ENCODE results near the gene LENEP. TPM values are rescaled to one million over a fixed set of nuclear protein-coding genes. Genes with fewer than 3 reads are reported as not detected.

The LENEP gene
- total RNA-seq, 3 donors from 2014 or later (not counting 1 experiment from before 2014, with no cell fraction given): not detected

GRCh38 chr1:154970631-154971340, 22.6 kb upstream of the LENEP start, which contains the start of gene SHC1:
SHC1 (minus strand) TSS chr1:154970747; CDS start chr1:154970526, 221 bp downstream.
- peaks cover 20 to 37% of the 10 kb centered on the region in 2 donors for H3K4me1 Mint-ChIP-seq
- TF ChIP-seq, protein P1, sequence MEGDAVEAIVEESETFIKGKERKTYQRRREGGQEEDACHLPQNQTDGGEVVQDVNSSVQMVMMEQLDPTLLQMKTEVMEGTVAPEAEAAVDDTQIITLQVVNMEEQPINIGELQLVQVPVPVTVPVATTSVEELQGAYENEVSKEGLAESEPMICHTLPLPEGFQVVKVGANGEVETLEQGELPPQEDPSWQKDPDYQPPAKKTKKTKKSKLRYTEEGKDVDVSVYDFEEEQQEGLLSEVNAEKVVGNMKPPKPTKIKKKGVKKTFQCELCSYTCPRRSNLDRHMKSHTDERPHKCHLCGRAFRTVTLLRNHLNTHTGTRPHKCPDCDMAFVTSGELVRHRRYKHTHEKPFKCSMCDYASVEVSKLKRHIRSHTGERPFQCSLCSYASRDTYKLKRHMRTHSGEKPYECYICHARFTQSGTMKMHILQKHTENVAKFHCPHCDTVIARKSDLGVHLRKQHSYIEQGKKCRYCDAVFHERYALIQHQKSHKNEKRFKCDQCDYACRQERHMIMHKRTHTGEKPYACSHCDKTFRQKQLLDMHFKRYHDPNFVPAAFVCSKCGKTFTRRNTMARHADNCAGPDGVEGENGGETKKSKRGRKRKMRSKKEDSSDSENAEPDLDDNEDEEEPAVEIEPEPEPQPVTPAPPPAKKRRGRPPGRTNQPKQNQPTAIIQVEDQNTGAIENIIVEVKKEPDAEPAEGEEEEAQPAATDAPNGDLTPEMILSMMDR (IDR thresholded peaks at IDR 0.05): no peak
- Histone ChIP-seq H3K4me1 (ENCODE audit: control insufficient read depth, insufficient read depth, low read length) (peaks cover 36% of the 10 kb centered on the region), H3K27me3 (ENCODE audit: control insufficient read depth, insufficient read depth, low read length) (no peaks in the 10 kb centered on the region), H3K36me3 (ENCODE audit: control insufficient read depth, insufficient read depth, low read length) (peaks cover 29% of the 10 kb centered on the region), H3K9me3 (ENCODE audit: control insufficient read depth, insufficient read depth, low read length) (no peaks in the 10 kb centered on the region), H3K27ac (ENCODE audit: low read length) (no peak within 1 kb of the TSS), H3K4me3 (ENCODE audit: low read length) (no peak within 1 kb of the TSS)
- peak within 1 kb of the TSS in 1 of 2 donors; percentile 67 for H3K27ac Mint-ChIP-seq
- no peaks in the 10 kb centered on the region for H3K27me3 Mint-ChIP-seq (ENCODE audit: low read depth in 2 of 2)
- no peaks in the 10 kb centered on the region for H3K36me3 Mint-ChIP-seq
- 41% methylated on average over 10 of the region's 15 CpGs for WGBS (ENCODE audit: insufficient coverage)
- H3K9me3 Mint-ChIP-seq: no peaks in the 10 kb centered on the region
- ATAC-seq: no peak
- intact Hi-C loops (cut with micrococcal nuclease): loop anchor here (5.0 kb wide), 2 partner anchors 33 to 92 kb away; partner anchors contain the start of genes EFNA4 and PMVK
- peak within 1 kb of the TSS; percentile 49 for H3K4me3 Mint-ChIP-seq
- DNase-seq: no peak

DNA sequence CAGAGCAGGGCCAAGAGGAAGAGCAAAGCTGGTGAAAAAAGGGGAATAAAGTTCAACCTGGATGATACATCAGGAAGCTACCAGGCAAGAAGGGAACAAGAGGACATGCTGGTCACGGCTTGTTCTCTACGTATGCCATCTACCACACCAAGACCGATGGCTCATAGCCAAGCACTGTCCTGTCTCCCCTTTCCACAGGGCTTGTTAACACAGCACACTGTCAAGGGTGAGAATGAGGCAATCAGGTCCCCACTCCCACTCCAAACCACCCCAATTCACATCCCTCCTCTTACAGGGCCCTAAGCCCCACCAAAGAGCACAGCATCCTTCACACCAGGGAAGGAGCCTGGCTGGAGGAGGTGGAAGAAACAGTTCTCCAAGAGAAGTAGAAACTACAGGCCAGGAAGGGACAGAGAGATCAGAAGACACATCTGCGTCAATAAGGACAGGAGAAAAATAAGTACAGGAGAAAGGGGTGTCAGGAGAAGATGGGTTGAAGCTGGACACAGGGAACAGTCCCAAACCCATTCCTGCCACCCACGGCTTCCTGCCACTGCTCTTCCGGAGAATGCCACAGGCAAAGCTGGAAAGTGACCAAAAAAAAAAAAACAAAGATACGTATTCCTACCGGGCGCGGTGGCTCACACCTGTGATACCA, 21.9 kb upstream of the LENEP start:
- H3K27ac ChIP-seq (ENCODE audit: low read length): no peak overlapping the region
- H3K4me1 ChIP-seq (ENCODE audit: control insufficient read depth, insufficient read depth, low read length): peaks cover 43% of the 10 kb centered on the region
- Mint-ChIP-seq H3K27me3 (ENCODE audit: low read depth in 2 of 2) (no peaks in the 10 kb centered on the region), H3K9me3 (no peaks in the 10 kb centered on the region), H3K4me1 (peaks cover 20 to 37% of the 10 kb centered on the region in 2 donors), H3K36me3 (no peaks in the 10 kb centered on the region), H3K27ac (peak overlapping the region in 1 of 2 donors; percentile 67), H3K4me3 (peak overlapping the region; percentile 49)
- H3K4me3 ChIP-seq (ENCODE audit: low read length): no peak overlapping the region
- intact Hi-C loops (cut with micrococcal nuclease): loop anchor here (5.0 kb wide), 2 partner anchors 34 to 91 kb away; partner anchors contain the start of genes EFNA4 and PMVK
- WGBS (ENCODE audit: insufficient coverage): 89% methylated on average over 10 of the region's 10 CpGs
- TF ChIP-seq, protein P1 (IDR thresholded peaks at IDR 0.05): no peak
- no peaks in the 10 kb centered on the region for H3K27me3 ChIP-seq (ENCODE audit: control insufficient read depth, insufficient read depth, low read length)
- no peaks in the 10 kb centered on the region for H3K9me3 ChIP-seq (ENCODE audit: control insufficient read depth, insufficient read depth, low read length)
- peaks cover 22% of the 10 kb centered on the region for H3K36me3 ChIP-seq (ENCODE audit: control insufficient read depth, insufficient read depth, low read length)
- DNase-seq: no peak
- ATAC-seq: no peak

GRCh38 chr1:154972213-154972516, 21.2 kb upstream of the LENEP start:
- Mint-ChIP-seq H3K4me3 (peak overlapping the region; percentile 75), H3K27me3 (ENCODE audit: low read depth in 2 of 2) (no peaks in the 10 kb centered on the region), H3K4me1 (peaks cover 20 to 37% of the 10 kb centered on the region in 2 donors), H3K9me3 (no peaks in the 10 kb centered on the region), H3K27ac (no peak overlapping the region), H3K36me3 (no peaks in the 10 kb centered on the region)
- DNase-seq (no peak), ATAC-seq (no peak)
- H3K4me3 ChIP-seq (ENCODE audit: low read length): no peak overlapping the region
- no peaks in the 10 kb centered on the region for H3K9me3 ChIP-seq (ENCODE audit: control insufficient read depth, insufficient read depth, low read length)
- peaks cover 15% of the 10 kb centered on the region for H3K36me3 ChIP-seq (ENCODE audit: control insufficient read depth, insufficient read depth, low read length)
- no CpG with 5 or more reads among the region's 3 CpGs for WGBS (ENCODE audit: insufficient coverage)
- intact Hi-C loops (cut with micrococcal nuclease): loop anchor here (5.0 kb wide), 2 partner anchors 35 to 90 kb away; partner anchors contain the start of genes EFNA4 and PMVK
- H3K27me3 ChIP-seq (ENCODE audit: control insufficient read depth, insufficient read depth, low read length): no peaks in the 10 kb centered on the region
- H3K4me1 ChIP-seq (ENCODE audit: control insufficient read depth, insufficient read depth, low read length): peaks cover 43% of the 10 kb centered on the region
- H3K27ac ChIP-seq (ENCODE audit: low read length): no peak overlapping the region
- TF ChIP-seq, protein P1 (IDR thresholded peaks at IDR 0.05): no peak

Data from natural killer cell (primary cell).